GM21515 (cell line): ENCODE results near the gene ULK4.
"Not testable (repeated sequence)": the region's sequence is repeated elsewhere in the genome, so short reads cannot be mapped to it uniquely, and the experiment has no call there.

Experiments used
- ATAC-seq: cut with Tn5 transposase; IDR thresholded peaks from one replicate; pipeline ENCODE4 v1.9.1; 2021; ENCODE audit not compliant: unreplicated experiment

The ULK4 gene

DNA sequence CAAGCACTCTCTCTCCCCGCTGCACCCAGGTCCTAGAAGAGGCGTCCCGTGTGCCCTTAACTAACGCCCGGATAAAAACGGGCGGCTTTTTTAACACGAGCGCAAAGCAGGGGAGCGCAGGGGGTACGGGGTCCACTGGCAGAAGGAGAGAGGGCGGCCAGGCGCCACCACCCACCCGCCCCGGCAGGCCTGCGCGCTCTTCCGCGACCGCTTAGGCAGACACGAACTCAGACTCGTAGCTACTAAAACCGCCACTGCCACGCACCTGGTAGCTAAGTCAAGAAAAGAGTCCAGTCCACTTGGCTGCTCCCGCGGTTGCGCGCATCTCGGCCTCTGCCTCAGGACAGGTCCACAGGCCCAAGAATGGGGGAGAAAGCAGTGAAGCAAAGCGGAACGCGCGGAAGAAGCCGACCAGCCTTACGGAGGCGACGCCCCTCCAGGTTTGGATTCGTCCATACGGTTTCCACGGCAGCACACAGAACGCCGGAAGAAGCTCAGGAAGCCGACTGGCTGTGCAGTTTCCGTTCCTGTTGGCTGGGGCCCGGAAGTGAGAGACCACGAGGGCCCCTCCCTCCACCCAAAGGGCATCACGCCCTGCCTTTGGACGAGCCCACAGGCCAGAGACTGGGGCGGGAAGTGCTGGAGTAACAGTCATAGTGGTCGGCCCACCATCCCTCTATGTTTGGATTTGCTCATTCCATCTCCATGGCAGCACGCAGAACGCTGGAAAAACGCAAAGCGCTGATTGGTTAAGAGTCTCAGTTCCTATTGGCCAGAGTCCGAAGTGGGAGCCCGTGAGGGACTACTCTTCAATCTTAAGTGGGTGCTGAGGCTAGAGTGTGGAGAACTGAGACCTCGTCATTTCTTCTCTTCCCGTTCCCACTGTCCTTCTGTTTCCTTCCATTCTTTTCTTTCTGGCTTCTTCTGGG, at the start of gene ULK4:
Gene ULK4 (minus strand): TSS at position 353 of the 929 bp plus-strand sequence. CDS start 7,344 bp downstream, outside the sequence.
- peak; percentile 94 for ATAC-seq

DNA sequence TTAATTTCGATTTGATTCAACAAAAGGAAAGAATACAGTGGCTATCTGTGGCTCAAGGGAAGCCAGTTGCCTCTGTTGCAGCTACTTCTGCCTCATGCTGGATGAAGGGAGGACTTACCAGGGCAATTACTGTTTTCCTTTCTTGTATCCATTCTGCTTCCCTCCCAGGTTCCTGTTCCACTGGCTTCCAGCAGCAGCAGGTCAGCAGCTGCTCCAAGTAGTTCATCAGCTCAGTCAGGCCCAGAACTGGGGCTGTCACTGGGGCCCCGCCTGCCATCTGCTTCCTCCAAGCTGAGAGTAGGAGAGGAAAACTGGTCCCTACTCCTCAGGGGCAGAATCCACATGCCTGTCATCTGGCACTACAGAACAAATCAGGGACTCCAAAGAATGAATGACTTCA, 48.6 kb upstream of the ULK4 start:
- no peak for ATAC-seq

DNA sequence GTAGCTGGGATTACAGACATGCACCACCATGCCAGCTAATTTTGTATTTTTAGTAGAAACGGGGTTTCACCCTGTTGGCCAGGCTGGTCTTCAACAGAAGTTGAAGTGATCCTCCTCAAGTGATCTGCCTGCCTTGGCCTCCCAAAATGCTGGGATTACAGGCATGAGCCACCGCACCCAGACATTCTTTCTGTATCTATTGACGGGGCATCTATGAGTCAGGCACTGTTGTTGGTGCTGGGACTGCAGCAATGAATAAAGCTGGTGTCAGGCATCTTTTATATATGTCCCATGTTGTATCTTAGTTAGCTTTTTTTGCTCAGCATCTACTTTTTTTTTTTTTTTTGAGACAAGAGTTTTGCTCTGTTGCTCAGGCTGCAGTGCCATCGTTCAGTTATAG, 47.6 kb upstream of the ULK4 start:
- no peak for ATAC-seq

DNA sequence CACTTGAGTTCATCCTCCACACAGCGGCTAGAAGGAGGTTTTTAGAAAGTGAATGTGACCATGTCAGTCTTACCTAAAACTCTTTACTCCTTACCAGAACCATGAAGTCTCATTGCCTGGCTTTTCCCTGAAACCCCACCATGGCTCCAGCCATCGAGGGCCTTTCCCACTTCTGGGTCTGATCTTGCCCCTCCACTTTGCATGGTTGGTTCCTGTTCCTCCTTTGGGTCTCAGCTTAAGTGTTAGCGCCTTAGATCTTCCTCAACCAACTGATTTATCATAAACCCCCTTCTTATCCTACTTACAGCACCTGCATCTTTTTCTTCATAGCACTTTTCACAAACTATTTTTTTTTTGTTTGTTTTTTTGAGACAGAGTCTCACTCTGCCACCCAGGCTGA, 45.9 kb upstream of the ULK4 start:
- ATAC-seq, result no peak

DNA sequence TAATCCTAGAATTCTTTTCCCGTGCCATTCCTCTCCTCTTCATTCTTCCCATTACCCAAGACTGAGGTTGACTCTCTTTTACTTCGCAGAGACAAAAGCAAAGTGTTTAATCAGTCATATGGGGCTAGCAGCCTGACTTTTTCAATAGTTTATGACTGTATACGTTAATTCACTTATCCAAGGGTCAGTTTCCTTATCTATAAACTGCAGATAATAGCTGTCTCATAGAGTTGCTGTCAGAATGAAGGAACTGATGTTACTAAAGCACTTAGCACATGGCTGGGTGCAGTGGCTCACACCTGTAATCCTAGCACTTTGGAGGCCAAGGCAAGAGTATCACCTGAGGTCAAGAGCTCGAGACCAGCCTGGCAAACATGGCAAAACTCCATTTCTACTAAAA, 43.5 kb upstream of the ULK4 start:
- ATAC-seq, result no peak

DNA sequence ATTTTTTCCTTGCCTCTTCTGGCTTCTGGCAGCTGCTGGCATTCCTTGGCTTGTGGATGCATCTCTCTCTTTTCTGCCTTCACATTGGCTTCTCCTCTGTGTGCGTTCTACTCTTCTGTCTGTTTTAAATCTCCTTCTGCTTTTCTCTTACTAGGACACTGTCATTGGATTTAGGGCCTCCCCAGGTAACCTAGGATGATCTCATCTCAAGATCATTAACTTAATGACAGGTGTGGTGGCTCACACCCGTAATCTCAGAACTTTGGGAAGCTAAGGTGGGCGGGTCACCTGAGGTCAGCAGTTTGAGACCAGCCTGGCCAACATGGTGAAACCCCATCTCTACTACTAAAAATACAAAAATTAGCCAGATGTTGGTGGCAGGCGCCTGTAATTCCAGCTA, 40.9 kb upstream of the ULK4 start:
- ATAC-seq, result no peak

DNA sequence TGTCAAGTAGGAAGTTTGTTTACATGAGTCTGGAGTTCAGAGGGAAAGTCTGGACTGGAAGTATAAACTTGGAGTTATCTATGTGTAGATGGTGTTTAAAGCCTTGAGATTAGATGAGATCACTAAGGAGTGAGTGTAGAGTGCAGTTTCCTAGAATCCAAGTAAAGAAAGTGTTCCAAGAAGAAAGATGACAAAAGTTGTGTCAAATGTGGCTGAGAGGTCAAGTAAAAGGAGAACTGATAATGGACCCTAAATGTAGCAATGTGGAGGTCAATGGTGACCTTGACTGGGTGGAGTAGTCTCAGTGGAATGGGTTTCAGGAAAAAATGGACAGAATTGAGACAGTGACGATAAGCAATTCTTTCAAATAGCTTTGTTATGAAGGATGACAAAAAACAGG, 39.9 kb upstream of the ULK4 start:
- no peak for ATAC-seq

DNA sequence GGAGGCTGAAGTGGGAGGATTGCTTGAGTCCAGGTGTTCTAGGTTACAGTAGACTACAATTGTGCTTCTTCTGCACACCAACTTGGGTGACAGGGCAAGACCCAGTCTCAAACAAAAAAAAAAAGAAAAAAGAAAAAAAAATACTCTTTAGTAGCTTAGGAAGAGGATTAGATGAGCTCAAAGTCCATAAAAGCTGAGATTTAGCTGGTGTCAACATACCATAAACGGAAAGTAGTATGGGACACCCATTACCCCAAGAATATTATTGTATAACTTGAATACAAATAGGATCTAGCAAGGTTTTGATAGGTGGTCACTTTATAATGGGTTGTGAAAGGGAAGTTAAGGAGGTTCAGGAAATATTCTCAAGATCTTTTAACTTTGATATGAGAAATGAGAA, 38.0 kb upstream of the ULK4 start:
- ATAC-seq, result no peak

DNA sequence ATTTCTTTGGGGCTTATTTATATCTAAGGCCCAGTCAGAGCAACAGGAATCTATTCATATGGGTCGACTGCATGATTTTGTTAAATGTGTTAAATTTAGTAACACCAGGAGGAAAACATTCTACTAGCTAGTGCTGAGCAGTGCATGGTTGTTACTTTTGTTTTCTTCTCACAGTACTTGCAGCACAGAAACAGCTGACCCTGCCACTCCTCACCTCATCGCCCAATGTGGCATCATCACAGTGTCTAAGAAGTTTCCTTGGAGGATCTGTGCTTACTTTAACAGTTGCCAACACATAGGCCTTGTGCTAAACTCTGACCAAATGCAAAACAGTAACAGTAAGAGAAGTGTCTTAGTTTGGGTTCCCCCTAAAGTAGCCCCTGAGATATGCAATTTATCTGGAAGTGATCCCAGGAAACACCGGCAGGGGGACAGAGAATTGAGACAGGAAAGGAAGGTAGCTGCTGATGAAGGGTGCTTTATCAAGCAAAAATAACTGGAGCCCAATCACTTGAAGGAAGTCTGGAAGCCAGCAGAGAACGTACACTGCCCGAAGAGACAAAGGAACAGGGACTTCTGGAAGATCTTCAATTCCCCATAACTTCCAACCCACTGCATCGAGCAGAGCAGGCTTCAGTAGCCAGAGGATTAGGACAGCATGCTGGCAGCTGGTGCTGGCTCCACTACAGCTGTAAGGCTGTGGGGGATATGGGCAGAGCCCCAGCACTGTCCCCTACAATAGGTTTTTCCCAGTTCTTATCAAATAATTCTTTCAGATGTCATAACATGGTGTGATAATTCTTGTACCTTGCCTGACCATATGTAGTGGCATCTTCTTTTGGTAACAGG, 36.0 kb upstream of the ULK4 start:
- ATAC-seq, result no peak

DNA sequence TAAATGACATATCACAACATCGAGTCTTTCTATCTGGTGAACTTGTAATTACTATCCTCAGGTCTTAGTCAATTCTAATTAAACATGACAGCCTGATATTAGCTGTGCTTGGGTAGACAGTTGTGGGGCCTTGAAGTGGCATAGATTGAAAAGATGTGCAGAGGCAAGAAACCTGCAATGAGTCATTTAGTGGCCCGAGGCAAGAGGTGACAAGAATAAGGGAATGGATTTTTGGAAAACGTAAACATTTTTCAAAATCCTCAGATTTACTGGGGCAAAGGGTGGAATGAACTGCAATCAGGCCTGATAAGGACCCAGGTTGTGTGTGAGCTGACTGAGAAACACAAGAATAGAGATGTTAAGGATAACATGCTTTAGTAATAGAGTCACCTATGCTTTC, 29.5 kb upstream of the ULK4 start:
- ATAC-seq, result no peak

DNA sequence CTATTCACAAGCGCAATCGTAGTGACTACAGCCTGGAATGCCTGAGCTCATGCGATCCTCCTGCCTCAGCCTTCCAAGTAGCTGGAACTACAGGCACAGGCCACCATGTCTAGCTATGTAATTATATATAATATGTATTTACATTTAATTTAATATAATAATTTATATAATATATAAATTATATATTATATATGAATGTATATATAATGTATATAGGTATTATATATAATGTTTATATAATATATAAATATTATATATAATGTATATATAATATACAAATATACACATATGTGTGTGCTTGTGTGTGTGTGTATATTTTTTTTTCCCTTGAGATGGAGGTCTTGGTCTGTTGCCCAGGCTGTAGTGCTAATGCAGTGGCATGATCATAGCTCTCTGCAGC, 27.6 kb upstream of the ULK4 start:
- ATAC-seq, result no peak

DNA sequence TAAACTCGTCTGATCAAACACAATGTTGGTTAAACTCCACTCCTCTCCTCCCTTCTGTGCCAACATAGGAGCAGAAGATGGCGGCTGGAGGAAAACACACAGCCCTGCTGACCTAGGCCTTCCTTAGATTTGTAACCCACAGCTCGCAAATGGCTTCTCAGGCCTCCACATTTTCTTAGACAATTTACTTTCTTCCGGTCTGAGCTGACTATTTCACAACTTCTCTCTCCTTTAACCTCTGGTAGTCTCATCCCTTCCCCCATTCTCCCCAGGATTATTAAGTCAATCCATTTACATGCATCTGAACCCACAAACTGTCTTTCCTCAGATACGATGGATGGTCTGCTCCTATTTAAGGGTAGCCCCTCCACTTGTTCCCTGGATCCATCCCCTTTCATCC, 25.7 kb upstream of the ULK4 start:
- ATAC-seq, result no peak

DNA sequence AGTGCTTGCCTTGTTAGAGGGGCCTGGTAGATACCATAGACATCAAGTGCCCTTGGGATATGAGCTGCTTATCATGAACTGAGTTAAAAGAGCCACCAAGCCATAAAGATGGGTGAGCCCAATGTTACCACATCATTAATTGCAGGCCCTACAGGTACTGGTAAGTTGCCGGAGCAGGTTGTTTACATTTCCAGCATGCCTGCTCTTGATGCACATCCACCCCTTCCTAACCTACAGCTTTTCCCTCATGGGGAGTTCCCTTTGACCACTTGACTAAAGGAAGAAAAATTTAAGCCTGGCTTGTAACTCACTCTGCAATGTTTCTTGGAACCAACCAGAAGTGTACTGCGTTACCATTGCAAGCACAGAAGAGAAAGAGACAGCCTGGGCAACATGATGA, 24.7 kb upstream of the ULK4 start:
- ATAC-seq, result no peak

DNA sequence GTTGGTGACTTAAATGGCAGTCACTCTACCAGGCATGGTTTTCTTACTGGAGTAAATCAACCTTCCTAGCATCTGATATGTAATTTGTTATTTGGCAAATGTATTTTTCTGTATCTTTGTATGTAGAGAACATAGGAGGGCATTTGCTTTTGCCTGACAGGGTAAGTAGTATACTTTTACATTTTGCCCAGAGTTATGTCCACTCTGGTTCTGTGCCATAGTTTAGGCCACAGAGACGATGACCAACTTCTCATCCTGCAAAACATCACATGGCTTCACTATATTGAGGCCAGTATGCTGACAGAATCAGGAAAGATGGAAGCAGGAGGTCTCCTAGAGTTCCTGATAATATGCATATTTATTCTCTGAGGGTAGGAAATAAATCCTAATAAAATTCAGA, 23.1 kb upstream of the ULK4 start:
- no peak for ATAC-seq

DNA sequence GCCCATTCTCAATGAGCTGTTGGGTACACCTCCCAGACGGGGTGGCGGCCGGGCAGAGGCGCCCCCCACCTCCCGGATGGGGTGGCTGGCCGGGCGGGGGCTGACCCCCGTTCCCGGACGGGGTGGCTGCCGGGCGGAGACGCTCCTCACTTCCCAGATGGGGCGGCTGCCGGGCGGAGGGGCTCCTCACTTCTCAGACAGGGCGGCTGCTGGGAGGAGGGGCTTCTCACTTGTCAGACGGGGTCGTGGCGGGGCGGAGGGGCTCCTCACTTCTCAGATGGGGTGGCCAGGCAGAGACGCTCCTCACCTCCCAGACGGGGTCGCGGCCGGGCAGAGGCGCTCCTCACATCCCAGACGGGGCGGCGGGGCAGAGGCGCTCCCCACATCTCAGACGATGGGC, 21.2 kb upstream of the ULK4 start:
- not testable (repeated sequence) for ATAC-seq

DNA sequence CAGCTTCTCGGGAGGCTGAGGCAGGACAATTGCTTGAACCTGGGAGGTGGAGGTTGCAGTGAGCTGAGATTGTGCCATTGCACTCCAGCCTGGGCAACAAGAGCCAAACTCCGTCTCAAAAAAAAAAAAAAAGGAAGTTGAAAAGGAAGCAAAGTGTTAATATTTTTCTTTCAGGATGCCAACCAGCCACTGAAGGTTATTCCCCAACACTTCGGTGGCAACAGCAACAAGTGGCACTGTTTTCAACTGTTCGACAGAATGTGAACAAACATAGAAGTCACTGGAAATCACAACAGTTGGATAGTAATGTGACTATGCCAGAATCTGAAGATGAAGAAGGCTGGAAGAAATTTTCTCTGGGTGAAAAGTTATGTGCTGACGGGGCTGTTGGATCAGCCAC, 15.5 kb upstream of the ULK4 start:
- not testable (repeated sequence) for ATAC-seq

DNA sequence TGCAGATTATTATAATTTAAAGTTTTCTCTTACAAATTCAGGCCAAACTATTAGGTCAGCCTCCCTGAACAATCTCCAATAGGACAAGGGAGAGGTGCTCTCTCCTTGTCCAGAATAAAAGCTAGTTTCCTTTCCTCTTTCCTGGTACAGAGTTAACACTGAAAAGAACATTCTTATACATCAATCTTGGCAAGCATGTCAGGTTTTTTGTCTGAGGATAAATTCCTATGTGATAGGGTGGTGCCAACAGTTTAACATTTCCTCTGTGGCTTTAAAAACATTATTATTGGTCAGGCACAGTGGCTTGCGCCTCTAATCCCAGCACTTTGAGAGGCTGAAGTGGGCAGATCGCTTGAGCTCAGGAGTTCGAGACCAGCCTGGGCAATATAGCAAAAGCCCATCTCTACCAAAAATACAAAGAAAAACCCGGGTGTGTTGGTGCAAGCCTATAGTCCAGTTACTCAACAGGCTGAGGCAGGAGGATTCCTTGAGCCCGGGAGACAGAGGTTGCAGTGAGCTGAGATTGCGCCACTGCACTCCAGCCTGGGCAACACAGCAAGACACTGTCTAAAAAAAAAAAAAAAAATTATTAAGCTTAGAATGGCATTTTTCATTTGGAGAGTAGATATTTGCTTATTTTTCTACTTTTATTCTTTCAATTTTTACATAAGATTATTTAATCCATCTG, 13.7 kb upstream of the ULK4 start:
- ATAC-seq, result no peak

DNA sequence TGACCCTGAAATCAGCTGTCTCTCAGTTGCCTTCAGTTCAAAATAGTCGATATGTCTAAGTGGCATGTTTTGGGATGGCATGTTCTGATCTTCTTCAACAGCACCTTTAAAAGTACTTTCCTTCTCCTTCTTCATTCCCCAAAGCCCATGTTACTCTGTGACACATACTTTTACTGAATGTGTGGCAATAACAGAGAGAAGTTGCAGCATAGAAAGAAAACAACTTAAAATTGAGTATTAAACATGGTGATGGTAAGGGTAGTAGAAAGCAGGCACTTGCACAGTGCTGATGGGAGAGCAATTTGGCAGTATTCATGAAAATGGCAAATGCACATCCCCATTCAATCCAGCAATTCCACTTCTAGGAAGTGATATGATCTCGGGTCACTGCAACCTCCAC, 12.3 kb upstream of the ULK4 start:
- no peak for ATAC-seq

DNA sequence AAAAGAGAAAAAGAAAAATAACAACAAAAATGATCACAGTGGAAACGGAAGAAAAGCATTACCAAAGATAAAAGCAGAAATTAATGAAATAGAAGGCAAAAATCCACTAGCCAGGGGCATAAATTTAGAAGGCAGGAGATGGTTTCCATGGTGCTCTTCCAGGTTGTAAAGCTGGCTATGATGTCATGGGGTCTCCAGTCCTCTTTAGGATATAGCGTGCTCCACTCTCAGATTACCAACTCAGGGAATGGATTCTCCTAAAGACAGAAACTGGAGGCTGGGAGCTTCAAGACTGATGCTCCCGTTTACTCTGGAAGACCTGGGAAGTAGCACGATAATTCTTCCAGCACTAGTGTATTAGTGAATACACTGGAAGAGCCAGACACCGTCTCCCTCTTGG, 10.9 kb upstream of the ULK4 start:
- no peak for ATAC-seq

DNA sequence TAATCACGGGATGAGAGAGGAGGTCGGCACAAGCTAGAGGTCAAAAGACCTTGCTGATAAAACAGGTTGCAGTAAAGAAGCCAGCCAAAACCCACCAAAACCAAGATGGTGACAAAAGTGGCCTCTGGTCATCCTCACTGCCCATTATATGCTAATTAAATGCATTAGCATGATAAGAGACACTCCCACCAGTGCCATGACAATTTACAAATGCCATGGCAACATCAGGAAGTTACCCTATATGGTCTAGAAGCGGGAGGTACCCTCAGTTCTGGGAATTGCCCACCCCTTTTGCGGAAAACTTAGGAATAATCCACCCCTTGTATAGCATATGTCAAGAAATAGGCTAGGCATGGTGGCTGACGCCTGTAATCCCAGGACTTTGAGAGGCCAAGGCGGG, 4.3 kb upstream of the ULK4 start:
- ATAC-seq, result no peak

DNA sequence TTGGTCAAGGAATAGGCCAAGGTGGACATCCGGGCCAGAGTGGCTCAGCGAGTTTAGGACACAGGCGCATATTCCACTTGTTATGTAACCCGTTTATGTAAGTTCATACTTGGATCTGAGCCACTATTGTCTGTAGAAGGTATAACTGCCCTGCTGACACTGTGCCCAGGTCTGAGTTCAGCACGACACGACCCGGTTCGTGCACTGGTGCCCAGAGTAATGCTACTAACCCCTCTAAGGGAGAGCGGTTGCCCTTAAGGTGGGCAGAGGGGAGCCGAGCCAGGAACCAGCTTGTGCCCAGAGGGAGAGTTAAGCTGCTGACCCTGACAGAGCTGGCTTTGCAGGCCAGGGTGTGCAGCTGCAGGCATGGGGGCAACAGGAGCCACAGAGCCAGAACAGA, 1.9 kb upstream of the ULK4 start:
- ATAC-seq, result no peak
